ENCODE results near the gene ITGB2.
A peak's percentile ranks its signal among the peaks of the same experiment; 100 is the strongest.

The ITGB2 gene

DNA sequence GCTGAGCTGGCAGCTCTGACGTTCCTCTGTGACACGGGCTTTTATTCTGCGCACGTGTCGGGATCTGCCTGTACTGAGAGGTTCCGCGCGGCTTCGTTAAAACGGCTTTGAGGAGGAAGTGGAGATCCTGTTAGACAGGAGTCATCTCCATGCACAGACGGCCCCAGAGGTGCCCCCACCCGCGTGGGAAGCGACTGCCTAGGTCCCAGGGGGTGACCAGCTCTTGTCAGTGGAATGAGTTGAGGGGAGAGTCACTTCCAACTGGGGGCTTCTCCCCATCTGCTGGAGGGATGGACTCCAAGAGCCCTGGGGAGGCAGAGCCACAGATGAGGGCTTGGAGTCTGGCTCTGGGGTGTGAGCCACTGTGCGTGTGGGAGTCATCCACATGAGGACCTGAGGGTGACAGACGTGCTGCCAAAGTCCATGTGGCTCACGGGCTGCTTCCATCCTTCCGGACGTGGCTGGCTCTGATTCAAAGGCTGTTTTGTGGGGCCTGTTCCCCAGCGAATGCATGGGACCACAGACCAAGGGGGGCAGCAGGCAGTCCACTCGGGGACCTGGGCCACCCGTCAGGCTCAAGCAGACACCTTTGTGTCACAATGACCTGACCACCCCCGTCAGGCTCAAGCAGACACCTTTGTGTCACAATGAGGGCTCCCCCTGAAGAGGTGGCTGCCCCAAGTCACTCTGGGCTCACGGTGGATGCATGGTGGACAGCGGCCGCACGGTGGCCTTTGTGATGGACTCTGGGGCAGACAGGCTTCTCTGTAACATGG is 74.0 kb downstream of the ITGB2 start:
- peak; percentile 35 for DNase-seq (ENCODE audit: low read depth)

DNA sequence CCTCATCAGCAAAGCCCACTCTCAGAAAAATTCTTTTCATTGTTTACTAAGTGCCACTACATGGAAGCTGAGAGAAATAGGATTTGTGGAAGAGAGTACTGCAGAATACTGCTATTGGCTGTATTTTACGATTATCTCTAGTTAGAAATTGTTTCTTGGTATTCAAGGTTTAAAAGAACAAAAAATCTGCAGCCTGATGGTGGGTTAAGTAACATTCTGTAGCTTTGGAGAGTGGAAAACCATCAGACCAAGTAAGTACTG is 74.5 kb downstream of the ITGB2 start:
- DNase-seq (ENCODE audit: low read depth) = no peak

DNA sequence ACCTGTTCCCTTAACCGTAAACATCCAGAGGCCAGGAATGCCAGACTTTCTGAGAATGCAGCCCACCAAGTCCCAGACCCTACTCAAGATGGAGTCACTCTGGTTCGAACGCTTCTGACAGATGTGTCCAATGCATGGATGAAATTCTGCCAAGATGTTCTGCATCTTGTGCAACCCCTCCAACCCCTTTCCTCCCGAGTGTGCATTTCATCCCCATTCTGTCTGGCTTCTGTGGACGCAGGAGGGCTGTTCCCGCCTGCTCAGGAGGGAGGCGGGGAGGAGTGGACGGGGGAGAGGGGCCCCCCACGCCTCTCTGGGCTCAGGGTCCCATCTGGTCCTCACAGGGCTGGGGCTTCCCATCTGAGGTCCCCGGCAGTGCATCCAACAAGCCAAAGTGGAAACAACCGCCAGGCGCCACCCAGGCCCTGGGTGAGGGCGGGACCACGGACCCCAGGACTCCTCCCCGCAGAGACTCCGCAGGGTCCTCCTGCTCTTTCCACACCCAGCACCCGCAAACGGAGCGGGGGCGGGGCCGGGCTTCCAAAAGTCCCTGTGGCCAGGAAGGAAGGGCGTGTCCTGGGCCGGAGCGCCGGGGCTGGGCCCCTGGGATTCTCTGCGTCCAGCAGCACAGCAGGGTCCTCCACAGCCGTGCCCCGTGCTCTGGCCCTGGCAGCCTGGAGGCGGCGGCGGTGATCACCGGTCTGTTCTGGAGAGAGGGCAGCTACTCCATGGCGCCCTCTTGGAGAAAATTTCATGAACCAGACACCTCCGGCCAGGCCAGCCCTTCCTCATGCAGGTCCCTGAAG is 75.1 kb downstream of the ITGB2 start:
- peak; percentile 61 for DNase-seq (ENCODE audit: low read depth)

DNA sequence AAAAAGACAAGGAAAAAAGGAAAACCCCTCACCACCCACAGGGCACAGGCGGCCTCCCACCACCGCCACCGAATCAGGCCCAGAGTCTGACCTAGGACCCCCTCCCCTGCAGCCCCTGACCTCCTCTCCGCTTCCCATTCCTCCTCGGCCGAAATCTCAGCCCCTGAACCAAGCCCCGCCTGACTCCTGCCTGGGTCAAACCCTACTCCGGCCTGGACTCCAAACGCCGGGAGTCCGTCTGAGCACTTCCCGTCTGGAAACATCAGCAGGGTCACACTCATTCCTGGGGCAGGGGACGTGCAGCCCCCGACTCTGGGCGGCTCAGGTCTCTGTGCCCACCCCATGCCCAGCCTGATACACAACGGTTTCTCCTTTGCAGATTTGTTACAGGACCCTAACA is 76.4 kb downstream of the ITGB2 start:
- DNase-seq (ENCODE audit: low read depth) = no peak

DNA sequence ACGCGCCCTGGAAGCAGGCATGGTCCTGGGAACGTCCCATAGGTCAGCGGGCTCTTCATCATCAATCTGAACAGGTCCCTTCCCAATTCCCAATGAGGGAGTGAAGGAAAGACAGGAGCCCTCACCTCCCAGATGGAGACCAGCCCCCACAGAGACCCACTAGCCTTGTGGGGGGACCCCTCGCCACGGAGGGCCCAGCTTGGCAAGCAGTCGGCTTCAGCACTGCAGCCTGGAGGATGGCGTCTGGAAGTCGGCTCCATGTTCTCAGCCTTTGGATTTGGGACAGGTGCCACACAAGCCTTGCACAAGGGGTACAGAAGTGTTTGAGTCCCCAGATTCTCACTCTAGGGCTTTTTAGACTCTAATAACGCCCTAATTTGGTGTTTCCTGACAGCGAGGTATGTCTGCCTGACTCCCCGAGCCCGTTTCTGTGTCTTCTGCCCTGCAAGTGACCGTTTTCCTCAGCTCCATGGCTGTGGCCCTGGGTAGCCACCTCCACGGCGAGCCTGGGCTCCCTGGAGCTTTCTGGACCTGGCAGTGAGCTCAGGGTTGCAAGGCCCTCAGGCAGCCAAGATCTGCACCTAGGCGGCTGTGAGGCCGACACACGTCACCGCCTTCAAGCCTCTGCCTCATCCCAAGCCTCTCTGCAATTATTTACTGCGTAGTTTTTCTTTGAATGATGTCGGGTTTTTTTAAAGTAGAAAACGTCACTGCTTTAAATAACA is 77.8 kb downstream of the ITGB2 start:
- DNase-seq (ENCODE audit: low read depth) = no peak

DNA sequence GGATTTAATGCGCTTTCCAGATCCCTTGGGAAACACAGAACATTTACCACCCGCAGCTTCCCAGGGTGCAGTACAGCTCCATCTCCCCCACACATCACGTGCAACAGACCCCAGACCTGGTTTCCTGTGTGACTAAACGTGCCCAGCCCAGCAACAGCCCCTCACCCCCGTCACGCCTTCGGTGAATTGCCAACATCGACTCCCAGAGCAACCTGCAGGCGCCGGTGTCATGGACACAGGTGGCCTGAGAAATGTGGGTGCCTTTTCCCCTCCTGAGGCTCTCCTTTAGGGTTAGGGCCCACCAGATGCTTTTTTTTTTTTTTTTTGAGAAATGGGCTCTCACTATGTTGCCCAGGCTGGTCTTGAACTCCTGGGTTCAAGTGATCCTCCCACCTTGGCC is 78.6 kb downstream of the ITGB2 start:
- no peak for DNase-seq (ENCODE audit: low read depth)

DNA sequence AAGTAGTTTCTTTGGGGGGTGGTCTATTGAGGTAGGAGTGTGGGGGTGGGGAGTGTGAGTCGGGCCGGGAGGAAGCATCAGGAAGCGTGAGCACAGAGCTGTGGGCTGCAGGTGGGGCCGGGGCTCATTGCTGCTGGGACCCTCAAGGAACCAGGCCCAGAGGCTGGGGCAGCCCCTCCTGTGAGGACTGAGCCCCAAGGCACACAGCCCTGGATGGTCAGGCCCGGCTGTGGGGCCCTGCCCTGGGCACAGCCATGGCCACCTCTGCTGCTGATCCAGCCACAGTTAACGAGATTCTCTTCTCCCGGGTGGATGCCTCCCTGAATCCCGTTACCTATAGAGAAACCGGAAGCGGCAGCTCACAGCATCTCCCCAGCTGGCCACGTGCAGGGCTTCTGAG is 79.9 kb downstream of the ITGB2 start:
- no peak for DNase-seq (ENCODE audit: low read depth)

DNA sequence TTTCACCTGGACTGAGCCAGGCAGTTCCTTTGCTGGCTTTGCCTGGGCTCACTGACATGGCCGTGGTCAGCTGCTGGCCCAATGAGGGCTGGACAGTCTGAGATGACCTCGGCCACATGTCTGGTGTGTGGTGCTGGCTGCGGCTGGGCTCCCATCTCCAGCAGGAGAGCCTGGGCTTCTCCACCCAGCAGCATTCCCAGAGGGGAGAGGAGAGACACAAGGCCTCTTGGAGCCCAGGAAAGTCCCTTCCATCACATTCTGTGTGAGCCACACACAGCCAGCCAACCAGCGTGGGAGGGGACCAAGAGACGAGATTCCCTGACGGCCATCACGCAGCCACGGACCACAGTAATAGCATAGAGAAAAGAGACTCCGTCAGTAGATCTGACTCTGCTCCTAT is 81.7 kb downstream of the ITGB2 start:
- no peak for DNase-seq (ENCODE audit: low read depth)

DNA sequence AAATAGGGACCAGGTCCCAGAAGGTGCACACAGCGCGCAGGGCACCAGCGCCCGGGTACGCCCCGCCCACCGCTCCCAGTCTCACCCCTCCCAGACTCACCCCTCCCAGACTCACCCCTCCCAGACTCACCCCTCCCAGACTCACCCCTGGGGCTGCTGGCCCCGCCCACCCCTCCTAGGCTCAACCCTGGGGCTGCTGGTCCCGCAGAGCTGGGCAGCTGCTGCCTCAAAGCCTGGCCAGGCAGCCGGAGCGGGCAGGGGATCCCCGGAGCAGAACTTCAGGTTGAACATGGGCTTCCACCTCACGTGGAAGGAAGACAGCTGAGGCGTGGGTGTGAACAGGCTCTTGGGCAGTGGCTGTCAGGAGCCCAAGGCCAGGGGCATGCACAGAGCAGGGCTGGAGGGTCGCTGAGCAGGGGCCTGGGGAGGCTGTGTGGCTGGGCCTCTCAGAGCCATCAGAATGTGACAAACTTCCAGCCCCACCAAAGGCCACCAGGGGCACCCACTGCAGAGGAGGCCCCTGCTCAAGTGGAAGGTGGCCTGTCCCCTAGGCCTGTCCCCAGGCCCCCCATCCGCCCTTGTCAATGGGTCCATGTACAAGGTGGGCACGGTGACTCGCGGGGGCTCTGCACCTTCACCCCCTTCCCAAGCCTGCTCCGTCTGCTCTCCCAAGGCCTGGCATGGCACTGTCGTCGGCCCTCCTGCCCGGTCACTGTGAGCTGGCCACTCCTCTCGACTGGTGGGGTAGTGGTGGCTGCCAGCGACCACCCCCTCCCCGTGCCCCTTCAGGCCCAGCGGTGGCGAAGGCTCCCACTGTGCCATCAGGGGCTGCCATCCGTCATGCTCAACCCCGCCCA is 82.4 kb downstream of the ITGB2 start:
- DNase-seq (ENCODE audit: low read depth) = no peak

DNA sequence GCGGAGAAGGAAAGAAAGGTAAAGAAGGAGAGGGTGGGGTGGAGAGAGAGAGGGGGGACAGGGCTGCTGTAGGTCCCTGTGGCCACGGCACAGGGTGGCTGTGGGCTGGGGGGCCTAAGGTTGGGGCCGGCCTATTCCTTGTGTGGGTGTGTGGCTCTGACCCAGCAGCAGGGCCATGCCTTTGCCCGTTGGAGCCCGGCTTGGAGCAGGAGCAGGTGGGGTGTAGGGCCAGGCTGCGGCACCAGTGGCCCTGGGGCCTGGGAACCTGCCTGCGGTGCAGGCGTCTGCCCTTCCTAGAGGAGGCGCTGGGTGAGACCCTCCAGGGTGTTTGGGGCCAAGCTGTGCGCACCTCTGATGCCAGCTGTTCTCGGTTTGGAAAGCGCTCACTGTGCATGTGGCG is 83.2 kb downstream of the ITGB2 start:
- DNase-seq (ENCODE audit: low read depth) = no peak

DNA sequence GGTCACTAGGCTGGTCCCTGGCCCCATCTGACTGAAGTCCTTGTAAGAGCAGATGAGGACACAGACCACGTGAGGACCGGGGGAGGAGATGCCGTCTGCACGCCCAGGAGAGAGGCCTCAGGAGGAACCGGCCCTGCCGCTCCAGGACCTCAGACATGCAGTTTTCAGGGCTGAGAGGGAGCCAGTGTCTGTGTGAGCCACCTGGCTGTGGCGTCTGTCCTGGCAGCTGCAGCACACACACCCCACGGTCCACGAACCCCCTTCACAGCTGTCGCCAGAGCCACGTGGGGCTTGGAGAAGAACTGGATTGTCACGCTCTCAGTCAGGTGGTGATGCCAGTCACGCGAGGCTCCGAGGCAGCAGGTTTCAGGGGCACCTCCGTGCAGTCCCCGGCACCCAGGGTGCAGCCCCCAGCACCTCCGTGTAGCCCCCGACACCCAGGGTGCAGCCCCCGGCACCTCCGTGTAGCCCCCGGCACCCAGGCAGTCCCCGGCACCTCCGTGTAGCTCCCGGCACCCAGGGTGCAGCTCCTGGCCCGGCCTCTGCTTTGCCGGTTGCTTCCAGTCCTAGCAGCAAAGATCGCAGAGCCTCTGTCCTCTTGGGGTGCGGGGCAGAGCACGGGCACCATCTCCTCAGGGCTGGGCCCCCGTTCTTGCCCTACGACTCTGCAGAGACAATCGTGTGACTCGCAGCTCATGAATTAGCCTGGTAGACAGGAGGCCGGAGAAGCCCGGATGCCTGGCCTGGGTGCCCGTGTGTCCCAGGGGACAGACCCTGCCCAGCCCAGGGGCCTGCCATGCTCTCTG is 83.8 kb downstream of the ITGB2 start:
- DNase-seq (ENCODE audit: low read depth) = no peak

DNA sequence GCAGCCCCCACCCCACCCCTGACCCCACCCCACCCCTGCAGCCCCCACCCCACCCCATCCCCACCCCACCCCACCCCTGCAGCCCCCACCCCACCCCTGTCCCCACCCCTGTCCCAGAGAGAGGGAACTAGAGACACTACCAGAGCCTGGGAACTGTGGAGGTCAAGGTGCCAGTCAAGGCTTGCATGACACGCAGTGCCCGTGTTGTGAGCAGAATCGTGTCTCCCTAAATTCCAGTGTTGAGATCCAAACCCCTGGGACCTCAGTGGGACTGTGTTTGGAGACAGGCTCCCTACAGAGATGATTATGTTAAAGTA is 84.4 kb downstream of the ITGB2 start:
- no peak for DNase-seq (ENCODE audit: low read depth)

All from activated T-cell treated with anti-CD3 and anti-CD28 coated beads for 48 hours (primary cell).